NCI-H2081 (cell line): Measurements from ENCODE around the gene SECISBP2L.
A peak's percentile ranks its signal among the peaks of the same experiment; 100 is the strongest.
"Not testable (repeated sequence)": the region's sequence is repeated elsewhere in the genome, so short reads cannot be mapped to it uniquely, and the experiment has no call there.

ENCODE experiments used
- DNase-seq, 2 experiments: peaks; one replicate each; lab custom pipeline; 2025; lab: John Stamatoyannopoulos, UW

Gene SECISBP2L

DNA sequence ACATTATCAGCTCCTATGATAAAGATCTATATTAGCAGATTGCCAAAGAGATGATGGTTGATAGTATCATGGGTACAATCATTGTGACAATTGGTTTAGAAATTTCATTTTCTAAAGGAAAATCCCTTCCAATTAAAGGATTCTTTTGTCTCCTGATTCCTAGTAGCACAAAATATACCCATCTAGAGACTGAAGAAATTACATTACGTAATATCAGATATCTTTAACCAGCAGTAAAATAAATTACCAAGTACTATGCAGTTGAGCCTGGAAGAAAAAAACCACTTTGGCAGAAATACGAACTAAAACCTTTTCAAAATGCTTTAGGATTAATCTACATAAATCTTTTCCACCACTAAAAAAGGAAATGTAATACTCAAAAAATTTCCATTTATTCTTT lies 46.9 kb downstream of the SECISBP2L start:
- no peak for DNase-seq

DNA sequence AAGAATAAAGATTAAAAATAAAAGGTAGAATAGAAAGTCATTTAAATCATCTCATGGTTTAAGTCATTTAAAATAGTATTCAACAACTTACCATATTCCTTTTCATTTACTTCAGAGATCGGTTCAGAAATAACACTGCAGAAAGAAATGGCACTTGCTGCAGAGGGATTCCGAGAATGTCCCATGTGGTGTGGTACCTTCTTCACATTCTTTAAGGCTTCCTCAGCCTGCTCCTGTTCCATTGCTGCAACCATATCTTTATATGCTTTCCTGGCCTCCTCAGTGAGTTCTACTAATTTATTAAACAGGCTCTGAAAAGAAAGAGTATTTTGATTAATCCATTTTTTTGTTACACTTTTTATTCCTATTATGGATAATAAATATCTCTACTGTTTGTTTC lies 50.0 kb downstream of the SECISBP2L start:
- DNase-seq = no peak

DNA sequence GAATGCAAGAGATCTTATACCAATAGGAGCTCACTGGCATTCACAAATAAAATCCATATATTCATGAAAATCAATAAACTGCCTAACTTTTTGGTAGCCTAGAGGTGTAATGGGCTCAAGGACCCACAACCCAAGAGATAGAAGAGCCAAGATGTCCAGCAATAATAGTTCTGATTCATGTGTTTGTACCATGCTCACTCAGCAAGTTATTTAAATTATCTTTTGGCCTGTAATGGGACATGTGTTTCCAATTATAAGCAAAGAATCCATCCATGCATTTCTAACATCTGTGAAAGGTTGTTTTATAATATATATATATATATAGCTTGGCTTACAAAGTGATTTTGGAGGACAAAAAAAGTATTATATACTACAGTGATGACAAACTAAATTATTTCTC lies 52.9 kb downstream of the SECISBP2L start:
- no peak for DNase-seq

DNA sequence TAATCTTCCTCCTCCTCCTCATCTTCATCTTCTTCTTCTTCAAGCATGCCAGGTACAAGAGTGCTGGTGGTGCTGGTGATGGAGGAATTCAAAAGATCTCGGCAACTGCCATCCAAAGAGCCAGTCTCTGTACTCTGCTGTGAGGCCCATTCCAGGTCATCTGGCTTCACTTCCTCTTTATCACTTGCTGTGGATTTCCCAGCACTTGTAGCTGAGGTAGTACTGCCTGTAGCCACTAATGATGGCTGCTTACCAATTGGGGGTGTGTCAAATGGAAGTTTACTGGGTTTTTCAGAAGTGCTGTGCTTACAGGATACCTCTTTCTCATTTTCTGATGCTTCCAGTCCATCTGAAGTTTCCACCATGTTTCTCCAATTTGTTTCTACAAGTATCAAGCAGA lies 53.7 kb downstream of the SECISBP2L start:
- no peak for DNase-seq

DNA sequence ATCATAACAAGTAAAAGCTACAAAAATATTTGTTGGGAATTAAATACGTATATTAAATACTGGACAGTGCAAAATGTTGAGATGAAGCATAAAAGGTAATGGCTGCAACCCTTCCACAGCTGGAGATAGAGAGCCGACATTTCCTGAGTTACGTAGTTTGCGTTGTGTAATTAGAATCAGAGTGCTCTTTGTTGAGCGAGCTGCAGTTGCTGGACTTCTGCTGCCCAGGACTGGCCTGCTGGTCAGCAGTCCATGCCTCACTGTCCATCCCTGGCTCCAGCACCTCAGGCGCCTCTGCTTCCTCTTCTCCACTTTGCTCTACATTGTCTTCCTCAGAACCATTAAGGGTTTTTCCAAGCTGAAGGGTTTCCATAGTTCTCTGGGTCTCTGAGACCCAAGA lies 54.1 kb downstream of the SECISBP2L start:
- DNase-seq = no peak

DNA sequence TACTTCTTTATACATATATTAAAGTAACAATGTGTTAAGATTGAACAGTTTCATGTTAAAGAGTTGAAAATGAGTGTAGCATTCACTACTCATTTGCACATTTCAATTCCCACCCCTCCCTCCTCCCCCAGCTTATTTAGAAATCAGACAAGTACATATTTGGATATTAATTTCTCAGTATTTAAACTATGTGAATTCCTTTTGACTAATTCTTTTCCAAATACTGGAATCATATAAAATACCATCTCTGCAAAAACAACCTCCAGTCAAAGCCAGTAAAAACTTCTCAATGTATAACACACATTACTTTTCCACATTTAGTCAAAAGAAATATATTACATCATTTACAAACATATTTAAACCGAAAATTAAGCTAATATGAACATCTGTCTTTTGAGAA lies 57.1 kb downstream of the SECISBP2L start:
- no peak for DNase-seq

DNA sequence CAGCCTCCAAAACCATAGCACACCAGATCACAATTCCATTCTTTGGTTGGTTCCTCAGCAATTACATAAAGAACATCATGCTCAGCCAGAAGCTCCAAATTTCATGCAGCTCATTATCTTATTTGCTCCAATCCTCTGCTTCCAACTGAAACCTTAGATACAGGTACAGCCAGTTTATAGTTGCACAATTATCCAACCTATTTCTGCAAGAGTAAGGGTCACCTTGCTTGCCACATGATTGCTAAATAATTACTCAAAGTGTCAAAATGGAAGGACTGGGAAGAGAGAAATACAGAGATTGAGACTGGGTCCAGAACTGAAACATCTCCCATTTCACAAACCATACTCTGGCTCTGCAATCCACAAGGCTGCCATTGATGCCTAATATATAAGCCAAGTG lies 59.1 kb downstream of the SECISBP2L start:
- DNase-seq = no peak

DNA sequence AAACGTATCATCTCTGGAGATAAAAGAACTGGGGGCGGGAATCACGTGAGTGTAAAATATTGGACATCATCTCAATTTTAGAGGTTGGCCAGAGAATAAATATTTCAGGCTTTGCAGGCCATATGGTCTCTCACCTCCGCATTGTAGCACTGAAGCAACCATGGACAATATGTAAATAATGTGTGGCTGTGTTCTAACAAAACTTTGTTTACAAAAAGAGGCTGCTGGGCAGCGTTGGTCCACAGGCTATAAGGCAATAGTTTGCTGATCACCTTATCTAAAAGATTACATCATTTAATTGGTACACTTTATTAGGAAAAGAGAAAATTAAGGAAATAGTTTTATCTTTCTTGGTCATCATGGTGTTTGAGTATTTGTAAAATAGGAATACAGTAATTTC lies 60.0 kb downstream of the SECISBP2L start:
- DNase-seq = no peak

DNA sequence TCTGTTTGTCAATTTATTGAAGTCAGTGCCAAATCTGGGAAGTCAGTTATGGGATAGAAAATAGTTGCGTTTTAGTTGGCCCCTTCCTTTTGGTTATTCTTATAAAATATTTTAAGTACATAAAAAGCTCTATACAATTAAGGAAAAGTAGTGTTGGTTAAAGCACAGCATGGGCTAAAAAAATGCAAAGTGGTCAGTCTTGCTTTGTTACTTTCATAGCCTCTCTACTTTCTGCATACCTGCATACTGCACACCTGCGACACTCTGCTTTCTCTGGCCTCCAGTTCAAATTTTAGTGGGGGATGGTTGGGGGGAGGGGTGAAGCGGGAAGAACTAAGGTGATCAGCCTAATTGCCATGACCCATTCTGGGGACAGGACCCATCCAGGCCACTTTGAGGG lies 60.7 kb downstream of the SECISBP2L start:
- no peak for DNase-seq

DNA sequence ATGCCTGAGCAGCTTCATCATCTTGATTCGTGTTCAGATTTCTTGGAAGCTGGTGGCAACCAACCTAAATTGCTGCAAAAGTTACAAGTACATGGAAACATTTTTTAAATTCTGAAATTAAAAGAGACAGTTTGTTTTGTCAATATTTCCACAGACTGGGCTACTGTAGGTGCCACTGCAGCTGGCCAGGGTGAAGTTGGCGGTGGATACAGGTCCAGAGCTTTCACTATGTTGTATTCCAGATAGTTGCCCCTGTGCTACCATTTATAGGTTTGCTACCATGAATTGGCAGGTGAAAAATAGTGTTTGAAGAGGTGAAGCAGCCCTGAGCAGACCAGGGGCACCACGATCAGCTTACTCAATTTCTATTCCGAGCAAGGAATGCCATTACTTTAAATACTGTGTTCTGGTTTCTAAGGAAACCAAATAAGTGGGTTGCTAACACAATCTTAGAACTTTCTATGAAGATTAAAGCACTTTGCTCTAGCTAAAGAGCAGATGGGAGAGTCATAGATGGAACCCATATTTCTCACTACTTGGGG lies 61.4 kb downstream of the SECISBP2L start:
- DNase-seq = no peak

DNA sequence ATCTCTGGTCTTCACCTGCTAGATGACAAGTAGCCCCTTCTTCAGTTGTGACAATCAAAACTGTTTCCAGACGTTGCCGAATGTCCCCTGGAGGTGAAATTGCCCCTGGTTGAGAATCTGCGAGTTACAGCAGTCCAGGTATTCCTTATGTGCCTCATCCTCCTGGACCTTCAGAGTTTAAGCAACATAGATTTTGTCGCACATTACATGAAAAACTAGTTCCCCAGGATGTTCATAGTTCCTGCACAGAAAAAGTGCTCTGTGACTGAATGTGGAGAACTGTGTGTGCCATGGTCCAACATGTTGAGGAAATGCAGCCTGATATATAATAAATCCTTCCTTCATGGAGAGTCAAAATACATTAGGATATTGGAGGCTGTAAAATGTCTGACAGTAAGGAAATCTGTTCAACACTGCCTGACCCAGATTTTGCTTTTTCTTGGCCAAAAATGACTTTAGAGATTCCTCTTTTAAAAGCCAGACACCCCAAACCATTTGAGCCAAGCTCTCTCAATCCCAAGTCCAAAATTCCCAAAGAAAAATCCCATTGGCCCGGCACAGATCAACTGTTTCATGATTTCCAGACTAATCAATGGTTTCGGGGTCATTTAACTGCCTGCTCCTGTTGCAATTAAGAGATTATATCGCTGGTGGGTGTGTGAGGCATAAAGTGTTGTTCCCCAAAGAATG lies 62.1 kb downstream of the SECISBP2L start:
- DNase-seq = no peak

DNA sequence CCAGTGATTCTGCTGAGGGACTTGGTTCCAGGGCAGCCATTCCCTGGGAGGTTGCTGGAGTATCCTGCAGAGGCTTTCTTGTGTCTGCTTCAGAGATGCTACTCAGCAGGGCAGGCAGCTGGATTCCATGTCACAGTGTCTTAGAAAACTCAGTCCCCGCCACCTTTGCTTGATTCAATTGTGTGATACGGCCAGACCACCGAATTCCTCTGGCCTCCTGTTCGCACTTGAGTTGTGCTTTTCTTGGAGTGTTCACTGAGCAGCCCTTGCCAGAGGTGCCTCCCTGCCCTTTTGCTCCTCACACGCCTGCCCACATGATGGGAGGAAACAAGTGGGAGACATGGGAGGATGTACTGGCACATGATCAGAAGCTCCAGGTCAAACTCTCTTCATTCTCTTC lies 62.9 kb downstream of the SECISBP2L start:
- DNase-seq = no peak

DNA sequence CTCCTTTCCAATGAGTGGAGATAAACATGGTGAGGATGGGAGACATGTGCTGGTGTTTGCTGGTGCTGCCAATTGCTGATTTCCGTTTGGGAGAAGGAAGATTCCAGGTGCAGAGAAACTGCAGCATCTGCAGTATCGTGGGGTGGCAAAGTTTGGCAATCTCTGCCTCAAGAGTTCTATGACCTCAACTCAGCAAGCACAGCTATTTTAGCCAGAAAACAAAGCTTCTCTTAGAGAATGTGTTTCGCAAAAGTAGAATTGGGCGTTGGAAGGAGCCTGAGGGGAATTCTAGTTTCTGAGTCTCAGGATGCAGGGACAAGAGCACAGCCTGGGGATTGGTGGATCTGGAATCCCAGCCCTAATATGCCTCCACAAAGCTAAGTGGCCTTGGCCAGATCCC lies 64.3 kb downstream of the SECISBP2L start:
- no peak for DNase-seq

DNA sequence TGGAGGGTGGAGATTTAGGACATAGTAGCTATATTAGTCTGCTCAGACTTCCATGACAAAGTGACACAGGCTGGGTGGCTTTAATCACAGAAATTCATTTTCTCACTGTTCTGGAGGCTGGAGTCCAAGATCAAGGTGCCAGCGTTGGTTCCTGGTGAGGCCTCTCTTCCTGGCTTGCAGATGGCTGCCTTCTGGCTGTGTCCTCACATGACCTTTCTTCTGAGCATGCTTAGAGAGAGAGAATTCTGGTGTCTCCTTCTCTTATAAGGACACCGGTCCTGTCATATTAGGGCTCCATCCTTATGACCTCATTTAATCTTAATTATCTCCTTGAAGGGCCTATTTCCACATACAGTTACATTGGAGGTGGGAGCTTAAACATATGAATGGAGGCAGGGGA lies 67.6 kb downstream of the SECISBP2L start:
- no peak for DNase-seq

DNA sequence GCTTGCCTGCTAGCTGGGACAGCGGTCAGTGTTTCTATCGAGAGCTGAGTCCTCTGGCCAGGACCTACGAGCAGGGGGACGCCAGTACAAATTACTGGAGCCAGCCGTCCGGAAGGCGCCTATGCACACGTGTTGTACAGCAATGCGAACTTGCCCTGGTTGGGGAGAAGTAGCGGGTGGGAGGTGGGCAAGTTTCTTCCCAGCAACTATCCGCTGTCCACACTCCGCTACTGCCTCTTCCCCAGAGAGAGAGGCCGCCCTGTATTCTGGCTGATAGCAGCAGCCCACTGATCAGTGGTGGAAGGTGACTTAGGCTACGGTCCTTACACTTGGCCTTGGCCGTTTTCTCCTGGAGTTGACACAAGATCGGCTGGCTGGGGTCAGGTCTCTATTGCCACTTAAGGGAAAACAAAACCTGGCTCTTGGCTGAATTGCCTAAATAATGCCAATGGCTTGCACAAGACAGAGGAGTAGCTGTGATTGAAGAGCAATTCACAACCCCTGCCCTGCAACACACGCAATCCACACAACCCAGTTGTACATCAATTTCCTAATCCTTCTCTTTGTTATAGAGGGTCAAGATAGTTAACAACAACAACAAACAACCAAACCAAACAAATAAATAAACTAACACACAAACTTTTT lies 69.7 kb downstream of the SECISBP2L start:
- DNase-seq = no peak

DNA sequence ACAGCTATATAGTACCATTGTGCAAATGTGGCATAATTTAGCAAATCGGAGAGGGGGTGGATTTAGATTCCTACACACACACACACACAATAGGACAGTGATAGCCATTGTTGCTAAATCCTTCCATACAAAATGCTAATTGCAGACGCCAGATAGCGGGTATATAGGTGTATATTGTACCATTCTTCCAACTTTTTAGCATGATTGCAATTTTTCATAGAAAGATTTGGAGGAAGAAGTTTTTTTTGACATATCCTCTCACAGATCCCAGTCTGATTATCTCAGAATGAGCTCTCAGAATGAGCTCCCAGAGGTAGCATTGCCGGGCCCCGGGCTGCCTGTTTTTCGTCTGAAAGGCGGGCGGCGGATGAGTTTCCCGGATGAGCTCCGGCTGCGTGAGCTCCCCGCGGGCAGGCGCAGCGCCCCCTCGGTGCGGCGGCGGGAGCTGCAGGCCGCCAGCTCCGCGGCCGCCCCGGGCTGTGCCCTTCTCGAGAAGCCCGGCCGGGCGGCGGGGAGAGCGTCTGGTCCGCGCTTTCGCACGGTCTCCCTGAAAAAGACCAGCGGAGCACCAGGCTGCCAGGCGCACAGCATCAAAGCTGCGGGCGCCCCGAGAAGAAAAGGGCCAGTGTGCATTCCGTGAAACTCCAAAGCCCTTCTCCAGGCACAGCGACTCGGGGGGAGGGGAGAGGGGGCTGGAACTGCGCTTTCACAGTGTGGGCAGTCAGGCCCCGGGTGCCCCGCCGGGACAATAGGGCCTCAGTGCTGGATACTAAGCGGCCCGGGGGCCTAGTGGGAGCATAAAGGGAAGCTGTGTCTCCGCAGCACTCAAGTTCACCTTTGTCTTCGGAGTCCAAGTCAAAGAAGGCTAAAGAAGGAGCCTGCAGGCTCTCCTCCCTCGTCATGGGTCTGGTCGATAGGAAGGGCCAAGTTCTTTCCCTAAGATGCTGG lies 70.5 kb downstream of the SECISBP2L start:
- DNase-seq = peak; percentile 81 to 82

DNA sequence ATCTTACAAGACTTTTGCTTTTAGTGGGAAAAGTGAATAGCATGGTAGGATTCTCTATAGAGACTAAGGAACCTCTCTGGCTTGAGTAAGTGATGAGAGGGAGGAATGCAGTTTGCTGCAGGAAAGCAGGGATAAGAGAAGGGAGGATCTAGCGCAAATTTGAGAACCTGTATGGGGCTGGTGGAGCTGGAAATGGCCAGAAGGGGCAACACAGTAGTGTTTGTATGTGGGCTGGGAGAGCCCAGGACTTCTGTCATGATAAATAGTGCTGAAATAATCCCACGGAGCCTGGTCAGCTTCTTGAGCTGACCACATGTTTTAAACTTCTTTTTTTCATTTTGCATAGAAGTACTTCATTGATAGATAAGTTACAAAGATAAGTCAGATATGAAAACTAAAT lies 71.4 kb downstream of the SECISBP2L start:
- no peak for DNase-seq

DNA sequence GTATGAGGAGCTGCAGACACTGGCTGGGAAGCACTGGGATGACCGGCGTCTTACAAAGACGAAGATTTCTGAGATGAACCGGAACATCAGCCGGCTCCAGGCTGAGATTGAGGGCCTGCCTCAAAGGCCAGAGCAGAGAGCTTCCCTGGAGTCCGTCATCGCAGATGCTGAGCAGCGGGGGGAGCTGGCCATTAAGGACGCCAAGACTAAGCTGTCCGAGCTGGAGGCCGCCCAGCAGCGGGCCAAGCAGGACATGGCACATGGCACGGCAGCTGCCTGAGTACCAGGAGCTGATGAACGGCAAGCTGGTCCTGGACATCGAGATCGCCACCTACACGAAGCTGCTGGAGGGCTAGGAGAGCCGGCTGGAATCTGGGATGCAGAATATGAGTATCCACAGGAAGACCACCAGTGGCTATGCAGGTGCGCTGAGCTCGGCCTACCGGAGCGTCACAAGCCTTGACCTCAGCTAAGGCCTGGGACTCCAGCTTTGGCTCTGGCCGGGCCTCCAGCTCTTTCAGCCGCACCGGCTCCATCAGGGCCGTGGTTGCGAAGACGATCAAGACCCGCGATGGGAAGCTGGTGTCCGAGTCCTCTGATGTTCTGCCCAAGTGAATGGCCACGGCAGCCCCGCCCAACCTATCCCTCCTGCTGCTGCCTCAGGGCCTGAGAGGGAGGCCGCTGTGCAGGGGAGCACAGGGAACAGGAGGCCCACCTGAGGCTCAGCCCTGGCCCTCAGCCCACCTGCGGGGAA lies 73.3 kb downstream of the SECISBP2L start:
- no peak for DNase-seq

DNA sequence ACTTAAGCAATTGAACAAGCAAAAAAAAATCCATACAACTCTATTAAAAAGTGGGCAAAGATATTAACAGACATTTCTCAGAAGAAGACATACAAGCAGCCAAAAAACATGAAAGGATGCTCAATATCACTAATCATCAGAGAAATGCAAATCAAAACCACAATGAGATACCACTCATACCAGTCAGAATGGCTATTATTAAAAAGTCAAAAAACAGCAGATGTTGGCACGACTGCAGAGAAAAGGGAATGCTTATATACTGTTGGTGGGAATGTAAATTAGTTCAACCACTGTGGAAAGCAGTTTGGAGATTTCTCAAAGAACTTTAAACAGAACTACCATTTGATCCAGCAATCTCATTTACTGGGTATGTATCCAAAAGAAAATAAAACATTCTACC lies 75.3 kb downstream of the SECISBP2L start:
- not testable (repeated sequence) for DNase-seq

DNA sequence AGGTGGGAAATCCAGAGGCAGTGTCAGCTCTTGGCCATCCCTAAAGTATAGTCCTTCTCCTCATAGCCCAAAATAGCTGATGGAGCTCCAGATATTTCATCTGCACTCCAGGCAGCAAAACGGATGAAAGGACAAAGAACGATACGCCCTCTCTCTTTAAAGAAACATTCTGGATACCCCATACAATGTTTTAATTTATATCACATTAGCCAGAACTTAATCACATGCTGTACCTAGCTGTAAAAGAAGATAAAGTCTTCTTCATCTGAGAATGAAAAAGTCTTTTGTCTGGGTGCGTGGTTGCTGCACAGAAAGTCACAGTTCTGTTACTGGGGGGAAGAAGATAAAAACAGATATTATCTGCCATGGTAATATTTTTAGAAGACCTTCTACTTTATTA lies 78.2 kb downstream of the SECISBP2L start:
- DNase-seq = no peak

DNA sequence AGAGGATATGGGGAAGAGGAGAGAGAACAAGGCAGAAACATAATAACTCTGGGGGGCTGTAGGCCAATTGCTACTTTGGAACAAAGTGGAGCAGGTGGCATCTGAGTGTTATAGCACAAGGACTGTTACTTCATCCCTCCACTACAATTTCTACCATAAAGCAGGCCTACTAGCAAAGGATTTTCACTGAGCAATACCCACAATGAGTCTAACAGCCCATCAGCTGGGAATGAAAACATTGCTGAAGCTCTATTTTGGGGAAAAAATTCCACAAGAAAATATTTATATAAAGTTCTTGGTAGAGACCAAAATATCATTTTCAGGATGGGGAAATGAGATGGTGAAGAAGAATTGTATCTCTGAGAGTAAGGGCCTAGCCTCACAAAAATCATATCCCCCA lies 78.9 kb downstream of the SECISBP2L start:
- no peak for DNase-seq
